GM21367 (cell line): ENCODE results near the gene GFPT2.

Experiments
- ATAC-seq: cut with Tn5 transposase; IDR thresholded peaks from one replicate; pipeline ENCODE4 v1.9.1; 2021; ENCODE audit not compliant: unreplicated experiment

Gene GFPT2

GRCh38 chr5:180352116-180353047, 754 bp downstream of the GFPT2 start:
- no peak for ATAC-seq

- no peak for ATAC-seq
Measured at GRCh38 chr5:180350711-180351465, 2.2 kb downstream of the GFPT2 start.

GRCh38 chr5:180350296-180350695, 2.8 kb downstream of the GFPT2 start:
- ATAC-seq, result no peak

GRCh38 chr5:180349391-180349790, 3.7 kb downstream of the GFPT2 start:
- ATAC-seq, result no peak

GRCh38 chr5:180348336-180348735, 4.8 kb downstream of the GFPT2 start:
- ATAC-seq, result no peak

- no peak for ATAC-seq
Measured at GRCh38 chr5:180347702-180348101, 5.4 kb downstream of the GFPT2 start.

GRCh38 chr5:180346358-180346757, 6.8 kb downstream of the GFPT2 start:
- ATAC-seq, result no peak

- ATAC-seq, result no peak
Measured at GRCh38 chr5:180345781-180346180, 7.4 kb downstream of the GFPT2 start.

- ATAC-seq, result no peak
Measured at GRCh38 chr5:180345186-180345585, 8.0 kb downstream of the GFPT2 start.

GRCh38 chr5:180344696-180344999, 8.5 kb downstream of the GFPT2 start:
- ATAC-seq, result no peak

GRCh38 chr5:180343831-180344695, 9.1 kb downstream of the GFPT2 start:
- no peak for ATAC-seq

GRCh38 chr5:180343110-180343830, 9.9 kb downstream of the GFPT2 start:
- ATAC-seq, result no peak

- ATAC-seq, result no peak
Measured at GRCh38 chr5:180341595-180341994, 11.5 kb downstream of the GFPT2 start.

GRCh38 chr5:180340856-180341255, 12.3 kb downstream of the GFPT2 start:
- ATAC-seq, result no peak

GRCh38 chr5:180339583-180340183, 13.5 kb downstream of the GFPT2 start:
- no peak for ATAC-seq

GRCh38 chr5:180338001-180338707, 15.0 kb downstream of the GFPT2 start:
- ATAC-seq, result no peak

GRCh38 chr5:180336234-180337020, 16.7 kb downstream of the GFPT2 start:
- ATAC-seq, result no peak

GRCh38 chr5:180335614-180336233, 17.4 kb downstream of the GFPT2 start:
- no peak for ATAC-seq
